GM11168 (cell line): ENCODE measurements around the gene BTBD19.
"Not testable (repeated sequence)": the region's sequence is repeated elsewhere in the genome, so short reads cannot be mapped to it uniquely, and the experiment has no call there.

Experiments
- in situ Hi-C: fragments of 300-500 bp; cut with MboI; formaldehyde crosslinking; loops from one replicate; pipeline ENCODE4 v1.12.0; 2022; ENCODE audit warnings: low sequenced_read_pairs; ENCODE audit not compliant: unreplicated experiment

Gene BTBD19, protein sequence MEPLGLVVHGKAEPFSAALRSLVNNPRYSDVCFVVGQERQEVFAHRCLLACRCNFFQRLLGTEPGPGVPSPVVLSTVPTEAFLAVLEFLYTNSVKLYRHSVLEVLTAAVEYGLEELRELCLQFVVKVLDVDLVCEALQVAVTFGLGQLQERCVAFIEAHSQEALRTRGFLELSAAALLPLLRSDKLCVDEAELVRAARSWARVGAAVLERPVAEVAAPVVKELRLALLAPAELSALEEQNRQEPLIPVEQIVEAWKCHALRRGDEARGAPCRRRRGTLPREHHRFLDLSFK

DNA sequence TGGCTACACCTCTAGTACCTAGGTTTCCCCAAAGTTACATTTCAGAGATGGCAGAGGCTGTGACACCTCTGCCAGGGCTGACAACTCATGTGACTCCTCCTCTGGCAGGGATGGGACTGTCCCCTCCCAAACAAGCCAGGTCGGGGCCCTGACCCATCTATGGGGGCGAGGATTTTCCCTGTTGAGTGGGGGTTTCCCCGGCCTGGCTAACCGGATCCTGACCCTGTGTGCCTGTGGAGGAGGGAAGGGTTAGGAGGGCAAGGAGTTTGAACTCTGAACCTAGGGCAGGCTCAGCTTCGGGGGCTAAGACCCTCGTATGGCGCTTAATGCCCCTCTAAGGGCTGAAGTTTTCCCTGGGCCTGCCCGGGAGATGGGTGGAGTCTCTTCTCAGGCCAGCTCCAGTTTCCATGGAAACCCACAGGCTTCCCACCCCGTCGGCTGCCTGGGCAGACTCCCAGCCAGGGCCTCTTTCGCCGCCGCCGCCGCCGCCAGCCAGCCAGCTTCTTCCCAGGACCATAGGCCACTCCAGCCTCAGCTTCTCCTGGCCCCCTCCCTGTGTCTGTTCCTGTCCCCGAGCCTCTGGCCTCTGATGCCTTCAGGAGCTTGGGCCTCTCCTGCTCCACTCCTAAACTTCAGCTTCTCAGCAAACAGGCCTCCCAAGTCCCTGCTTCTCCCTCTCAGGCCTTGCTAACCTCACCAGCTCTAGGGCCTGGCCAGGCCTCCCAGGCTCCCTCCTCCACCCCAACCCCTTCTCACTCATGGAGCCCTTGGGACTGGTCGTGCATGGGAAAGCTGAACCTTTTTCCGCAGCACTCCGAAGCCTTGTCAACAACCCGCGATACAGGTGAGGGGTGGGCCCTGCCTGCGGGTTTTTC lies at the start of gene BTBD19:
Gene BTBD19 (plus strand): TSS at position 461 of the 875 bp plus-strand sequence. CDS start 298 bp downstream, at position 759.
- in situ Hi-C loops = no loop called here

DNA sequence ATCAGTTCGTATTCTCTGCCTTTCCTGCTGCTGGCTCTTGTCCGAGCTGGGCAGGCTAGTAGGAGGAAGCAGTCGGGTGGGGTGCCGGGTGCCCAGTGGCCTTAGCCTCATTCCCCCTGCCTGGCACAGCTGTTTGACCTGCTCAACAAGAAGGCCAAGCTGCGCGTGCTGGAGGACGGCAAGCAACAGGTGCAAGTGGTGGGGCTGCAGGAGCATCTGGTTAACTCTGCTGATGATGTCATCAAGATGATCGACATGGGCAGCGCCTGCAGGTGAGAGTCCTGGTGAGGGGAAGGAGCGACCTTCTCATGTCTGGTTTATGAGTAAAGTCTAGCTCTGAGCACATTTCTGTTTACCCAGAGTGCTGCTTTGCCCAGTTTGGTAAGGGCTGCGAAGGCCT lies 49.2 kb upstream of the BTBD19 start:
- in situ Hi-C loops = no loop called here

DNA sequence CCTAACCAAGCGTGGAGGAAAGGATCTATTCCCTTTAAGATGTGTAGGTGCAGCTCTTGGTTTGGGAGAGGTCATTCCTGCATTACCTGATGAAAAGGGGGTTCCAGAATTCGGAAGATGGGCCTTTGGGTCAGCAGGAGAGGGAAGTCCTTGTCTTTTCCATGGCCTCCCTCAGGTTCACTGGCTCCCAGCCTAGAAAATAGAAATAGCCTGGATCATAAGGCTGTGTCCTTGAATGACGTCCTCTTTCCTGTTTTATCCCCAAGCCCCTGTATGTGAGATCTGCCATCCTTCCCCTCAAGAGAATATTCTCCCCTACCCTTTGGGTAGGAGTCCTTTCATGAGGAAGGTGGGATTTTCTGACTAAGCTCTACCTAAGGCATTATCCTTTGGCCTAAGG lies 47.4 kb upstream of the BTBD19 start:
- in situ Hi-C loops = no loop called here

DNA sequence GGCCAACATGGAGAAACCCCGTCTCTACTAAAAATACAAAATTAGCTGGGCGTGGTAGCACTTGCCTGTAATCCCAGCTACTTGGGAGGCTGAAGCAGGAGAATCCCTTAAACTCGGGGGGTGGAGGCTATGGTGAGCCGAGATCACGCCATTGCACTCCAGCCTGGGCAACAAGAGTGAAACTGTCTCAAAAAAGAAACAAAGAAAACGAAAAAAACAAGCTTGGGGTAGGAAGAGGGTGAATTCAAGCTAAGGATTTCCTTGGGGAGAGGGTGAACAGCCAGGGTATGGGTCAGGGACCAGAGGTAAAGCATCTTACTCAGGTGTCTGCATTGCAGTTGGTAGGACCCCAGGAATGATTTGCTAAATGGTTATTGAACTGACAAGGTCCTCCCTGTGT lies 41.9 kb upstream of the BTBD19 start:
- in situ Hi-C loops = not testable (repeated sequence)

DNA sequence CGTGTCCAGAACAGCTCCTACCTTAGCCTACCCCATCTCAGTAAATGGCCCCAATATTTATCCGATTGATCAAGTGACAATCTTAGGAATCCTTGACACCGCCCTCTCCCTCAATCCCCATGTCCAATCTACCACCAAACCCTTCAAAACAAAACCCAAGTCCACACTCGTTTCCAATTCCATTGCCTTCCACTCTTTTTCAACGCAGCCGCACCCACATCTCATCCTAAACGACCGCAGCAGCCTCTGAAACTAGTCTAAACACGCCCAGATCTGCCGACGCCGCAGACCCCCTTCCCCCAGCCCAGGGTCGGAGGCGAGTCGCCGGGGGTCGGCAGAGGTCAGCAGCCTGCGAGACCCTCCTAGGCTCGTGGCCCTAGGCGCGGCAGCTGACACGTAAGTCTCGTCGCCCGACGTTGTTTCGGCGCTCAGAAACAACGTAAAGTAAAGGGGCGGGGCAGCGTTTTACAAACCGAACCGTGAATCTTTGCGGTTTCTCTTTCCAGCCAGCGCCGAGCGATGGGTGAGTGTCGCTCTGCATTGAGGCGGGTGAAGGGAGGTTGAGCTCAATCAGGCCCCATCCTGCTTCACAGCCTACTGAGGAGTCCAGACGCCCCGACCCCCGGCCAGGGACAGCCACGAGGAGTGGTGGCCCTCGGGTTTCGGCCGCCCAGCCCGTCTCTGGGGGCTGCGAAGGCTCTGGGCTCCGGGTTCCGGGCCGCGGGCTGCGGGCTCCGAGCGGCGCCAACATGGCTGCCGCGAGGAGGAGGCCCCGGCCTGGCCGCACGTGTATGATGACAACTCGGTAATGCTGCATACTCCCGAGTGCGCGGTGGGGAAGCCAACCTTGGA lies 33.0 kb upstream of the BTBD19 start, which contains the start of gene RPS8:
Gene RPS8 (plus strand): TSS at position 463 of the 852 bp plus-strand sequence. CDS start 57 bp downstream, at position 520.
- in situ Hi-C loops = no loop called here

DNA sequence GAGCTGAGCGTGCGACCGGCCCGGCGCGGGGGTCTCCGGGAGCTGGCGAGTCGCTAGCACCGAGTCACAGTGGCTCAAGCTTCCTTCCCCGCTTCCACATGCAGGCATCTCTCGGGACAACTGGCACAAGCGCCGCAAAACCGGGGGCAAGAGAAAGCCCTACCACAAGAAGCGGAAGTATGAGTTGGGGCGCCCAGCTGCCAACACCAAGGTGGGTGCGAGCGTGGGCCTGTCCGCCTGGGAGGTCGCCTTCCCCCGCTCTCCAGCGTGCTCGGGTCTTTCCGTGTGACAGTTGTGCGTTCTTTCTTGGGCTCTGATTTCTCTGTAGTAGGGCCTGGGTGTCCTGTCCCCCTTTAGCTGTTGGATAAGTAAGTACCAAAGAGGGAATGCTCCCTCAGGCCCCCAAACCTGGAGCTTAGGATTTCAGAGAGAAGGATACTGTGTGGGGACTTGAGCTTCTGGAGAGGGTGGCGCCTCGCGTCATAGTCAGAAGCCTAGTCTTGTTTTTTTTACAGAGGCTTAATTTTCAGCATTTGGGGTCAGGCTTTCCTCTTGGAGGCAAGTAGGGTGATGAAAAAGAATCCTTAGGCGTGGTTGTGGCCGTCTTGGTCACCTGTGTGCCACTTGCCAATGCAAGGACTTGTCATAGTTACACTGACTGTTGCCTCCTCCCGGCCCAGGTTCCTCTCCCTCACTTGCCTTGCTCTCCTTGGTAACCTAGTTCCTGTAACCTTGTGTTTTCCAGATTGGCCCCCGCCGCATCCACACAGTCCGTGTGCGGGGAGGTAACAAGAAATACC lies 32.2 kb upstream of the BTBD19 start:
- in situ Hi-C loops = no loop called here

DNA sequence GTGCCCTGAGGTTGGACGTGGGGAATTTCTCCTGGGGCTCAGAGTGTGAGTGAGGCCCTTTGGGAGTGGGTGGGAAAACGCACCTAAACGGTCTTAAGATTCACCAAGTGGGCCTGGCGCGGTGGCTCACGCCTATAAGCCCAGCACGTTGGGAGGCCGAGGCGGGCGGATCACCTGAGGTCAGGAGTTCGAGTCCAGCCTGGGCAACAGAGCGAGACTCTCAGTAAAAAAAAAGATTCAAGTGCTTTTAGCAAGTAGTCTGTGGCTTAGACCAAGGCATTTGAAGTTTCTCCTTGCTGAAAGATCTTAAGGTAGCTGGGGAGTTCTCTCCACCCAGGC lies 31.6 kb upstream of the BTBD19 start:
- in situ Hi-C loops = no loop called here

DNA sequence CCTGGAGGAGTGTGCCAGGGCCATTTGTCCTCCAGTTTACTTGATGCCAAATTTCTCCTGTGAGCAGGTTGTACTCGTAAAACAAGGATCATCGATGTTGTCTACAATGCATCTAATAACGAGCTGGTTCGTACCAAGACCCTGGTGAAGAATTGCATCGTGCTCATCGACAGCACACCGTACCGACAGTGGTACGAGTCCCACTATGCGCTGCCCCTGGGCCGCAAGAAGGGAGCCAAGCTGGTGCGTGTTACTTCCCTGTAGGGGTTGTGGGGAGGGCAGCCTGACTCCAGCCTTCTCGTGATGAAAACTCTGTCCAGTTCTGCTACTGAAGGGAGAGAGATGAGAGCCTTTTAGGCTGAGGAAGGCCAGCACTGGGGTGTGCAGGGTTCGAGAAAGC lies 30.8 kb upstream of the BTBD19 start:
- in situ Hi-C loops = no loop called here

DNA sequence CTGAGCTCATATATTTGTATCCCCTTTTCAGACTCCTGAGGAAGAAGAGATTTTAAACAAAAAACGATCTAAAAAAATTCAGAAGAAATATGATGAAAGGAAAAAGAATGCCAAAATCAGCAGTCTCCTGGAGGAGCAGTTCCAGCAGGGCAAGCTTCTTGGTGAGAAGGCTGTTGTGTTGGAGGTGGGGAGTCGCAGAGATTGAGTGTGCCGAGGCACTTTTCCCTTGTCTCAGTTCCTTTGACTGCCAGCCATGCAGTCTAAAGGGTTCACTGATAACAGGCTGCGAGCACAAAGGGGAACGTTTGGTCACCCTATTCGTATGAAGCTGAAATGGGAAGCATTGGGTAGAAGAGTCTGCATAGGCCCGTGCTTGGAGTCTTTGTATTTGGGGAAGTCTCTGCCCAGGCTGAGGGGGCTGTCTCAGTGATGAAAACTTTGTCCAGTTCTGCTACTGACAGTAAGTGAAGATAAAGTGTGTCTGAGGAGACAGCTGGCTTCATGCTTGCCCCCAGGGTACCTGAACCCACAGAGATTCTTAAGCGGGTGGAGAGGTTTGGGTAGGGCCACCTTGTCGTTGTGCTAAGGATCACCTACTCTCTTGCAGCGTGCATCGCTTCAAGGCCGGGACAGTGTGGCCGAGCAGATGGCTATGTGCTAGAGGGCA lies 30.2 kb upstream of the BTBD19 start:
- in situ Hi-C loops = no loop called here

DNA sequence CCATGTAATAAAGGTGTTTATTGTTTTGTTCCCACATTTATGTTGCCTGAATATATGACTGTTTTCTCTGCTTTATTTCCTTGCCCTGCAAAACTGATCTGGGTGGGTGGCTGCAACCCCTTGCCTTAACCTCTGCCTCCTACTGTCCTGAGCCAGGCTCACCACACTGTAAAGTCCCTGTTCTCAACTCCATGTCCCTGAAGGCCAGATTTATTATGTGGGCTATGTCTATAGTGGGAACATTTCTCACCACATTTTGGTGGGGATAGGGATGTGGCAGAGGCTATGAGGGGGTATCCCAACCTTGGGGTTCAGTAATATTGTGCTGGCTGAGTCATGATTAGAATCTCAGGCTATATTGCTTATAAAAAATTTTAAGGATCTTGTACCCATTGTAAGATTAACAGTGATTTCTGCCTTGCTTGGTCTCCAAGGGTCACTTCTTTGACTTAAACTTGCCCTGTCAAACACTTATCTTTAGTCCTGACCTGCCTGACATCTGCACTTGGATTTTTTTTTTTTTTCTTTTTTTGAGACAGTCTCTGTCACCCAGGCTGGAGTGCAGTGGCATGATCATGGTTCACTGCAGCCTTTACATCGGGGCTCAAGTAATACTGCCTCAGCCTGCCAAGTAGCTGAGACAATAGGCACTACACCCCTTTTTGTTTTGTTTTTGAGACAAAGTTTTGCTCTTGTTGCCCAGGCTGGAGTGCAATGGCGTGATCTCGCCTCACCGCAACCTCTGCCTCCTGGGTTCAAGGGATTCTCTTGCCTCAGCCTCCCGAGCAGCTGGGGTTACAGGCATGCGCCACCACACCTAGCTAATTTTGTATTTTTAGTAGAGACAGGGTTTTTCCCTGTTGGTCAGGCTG lies 29.4 kb upstream of the BTBD19 start:
- in situ Hi-C loops = no loop called here

DNA sequence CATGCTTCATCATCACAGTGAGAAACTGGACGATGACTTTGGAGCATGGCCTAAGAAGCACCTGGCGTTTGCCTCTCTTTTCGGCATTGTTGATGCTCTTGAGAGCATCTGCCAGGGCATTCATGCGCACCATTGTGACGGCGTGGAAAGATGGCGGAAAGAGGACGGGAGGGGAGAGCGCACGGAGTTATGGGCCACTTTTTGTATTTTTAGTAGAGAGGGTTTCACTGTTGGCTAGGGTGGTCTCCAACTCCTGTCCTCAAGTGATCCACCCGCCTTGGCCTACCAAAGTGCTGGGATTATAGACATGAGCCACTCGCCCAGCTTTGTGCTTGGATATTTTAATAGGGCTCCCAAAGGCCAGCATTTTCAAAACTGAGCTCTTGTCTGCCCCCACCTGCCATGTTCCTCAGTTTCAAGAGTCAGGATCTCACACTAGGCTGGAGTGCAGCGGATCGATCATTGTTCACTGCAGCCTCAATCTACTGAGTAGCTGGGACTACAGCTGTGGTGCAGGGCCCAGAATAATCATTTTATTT lies 27.7 kb upstream of the BTBD19 start:
- in situ Hi-C loops = no loop called here

DNA sequence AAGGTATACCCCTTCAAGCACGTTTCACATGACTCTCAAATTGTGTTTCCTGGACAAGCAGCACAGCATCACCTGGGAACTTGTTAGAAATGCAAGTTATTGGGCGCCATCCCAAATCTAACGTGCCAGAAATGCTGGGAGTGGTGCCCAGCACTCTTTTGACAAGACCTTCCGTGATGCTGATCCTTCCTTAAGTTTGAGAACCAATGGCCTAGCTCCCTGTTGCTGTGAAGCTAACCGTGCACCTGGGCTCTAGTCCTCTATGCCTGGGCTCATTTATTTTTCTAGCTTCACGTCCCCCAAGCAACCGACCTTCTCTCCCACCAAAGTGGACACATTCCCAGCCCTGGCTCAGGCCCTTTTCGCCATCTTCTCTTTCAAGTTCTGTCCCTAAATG lies 24.6 kb upstream of the BTBD19 start:
- in situ Hi-C loops = no loop called here

DNA sequence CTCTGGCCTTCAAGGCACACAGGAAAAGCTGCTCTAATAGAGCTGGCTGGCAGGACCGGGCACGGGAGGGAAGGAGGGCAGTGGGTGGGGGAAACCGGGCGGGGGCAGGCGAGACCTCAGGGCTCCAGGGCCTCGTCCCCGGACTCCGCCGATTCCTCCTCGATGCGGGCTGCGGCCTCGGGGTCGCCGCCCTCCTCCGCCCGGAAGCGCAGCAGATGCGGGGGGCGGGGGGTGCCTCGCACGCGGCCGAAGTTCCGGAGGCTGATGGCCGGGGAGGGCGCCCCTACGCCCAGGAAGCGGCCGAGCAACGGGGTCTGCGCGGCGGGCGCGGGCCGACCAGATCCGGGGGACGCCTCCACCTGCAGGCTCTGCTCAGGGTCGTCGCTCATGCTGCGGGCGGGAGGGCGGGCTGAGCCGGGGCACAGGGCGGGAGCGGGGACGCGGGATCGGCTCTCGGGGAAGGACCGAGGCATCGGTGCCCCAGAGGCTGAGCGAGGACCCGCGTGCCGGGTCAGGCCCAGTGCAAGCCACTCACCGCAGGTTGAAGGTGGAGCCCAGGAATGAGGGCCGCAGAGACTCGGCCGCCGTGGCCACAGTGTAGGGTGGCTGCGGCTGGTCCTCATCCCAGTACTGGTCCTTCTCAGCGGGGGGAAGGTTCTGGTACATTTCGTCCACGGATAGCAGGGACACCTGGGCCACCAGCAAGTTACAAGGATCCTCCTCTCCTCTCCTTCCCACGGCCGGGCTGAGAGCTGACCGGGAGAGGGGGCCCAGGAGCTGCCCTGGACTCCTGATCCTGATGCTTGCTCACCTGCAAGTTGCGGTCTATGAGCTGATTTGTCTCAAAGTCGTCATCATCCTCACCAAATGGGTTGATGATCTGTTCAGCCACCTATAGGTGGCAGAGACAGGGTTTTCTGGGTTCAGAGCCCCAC lies 24.0 kb upstream of the BTBD19 start:
- in situ Hi-C loops = no loop called here

DNA sequence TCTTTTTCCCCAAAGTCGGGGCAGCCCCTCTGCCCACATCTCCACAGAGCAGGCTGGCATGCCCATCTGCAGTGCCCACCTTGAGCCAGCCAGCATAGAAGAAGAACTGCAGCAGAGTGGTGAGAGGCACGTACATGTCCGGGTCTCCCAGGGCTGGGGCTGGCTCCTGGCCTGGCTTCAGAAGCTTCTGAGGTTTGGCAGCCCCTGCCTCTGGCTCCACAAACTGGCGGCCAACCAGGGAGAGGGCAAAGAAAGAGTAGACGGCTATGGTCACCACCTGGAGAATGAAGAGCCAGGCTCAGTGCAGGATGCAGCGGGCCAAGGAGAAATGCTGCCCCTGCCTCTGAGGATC lies 23.3 kb upstream of the BTBD19 start:
- in situ Hi-C loops = no loop called here

DNA sequence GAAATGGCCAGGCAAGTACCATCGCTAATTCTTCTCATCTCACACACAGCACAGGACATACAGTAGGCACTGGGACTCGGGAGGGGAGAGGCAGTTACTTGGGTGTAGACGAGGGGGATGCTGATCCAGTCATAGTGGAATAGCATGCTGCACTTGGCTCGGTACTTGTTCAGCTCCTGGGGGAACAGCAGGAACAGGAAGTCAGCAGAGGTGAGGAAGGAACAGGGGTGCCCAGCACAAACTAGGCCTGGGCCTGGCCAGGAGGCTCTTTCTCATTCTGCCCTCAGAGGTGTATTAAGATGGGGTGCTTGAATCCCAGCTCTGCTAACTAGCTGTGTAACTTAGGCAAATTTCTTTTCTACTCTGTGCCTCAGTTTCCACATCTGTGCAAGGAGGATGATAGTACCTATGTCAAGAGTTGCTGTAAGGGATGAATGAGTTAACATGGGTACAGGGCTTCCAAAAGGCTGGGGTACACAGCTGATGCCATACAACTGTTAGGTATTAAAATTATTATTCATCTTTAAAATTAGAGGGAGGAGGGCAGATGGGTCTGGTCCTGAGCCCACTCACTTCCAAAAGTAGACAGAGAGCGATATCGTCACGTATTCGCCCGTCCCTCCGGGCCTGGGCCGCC lies 22.7 kb upstream of the BTBD19 start:
- in situ Hi-C loops = no loop called here

DNA sequence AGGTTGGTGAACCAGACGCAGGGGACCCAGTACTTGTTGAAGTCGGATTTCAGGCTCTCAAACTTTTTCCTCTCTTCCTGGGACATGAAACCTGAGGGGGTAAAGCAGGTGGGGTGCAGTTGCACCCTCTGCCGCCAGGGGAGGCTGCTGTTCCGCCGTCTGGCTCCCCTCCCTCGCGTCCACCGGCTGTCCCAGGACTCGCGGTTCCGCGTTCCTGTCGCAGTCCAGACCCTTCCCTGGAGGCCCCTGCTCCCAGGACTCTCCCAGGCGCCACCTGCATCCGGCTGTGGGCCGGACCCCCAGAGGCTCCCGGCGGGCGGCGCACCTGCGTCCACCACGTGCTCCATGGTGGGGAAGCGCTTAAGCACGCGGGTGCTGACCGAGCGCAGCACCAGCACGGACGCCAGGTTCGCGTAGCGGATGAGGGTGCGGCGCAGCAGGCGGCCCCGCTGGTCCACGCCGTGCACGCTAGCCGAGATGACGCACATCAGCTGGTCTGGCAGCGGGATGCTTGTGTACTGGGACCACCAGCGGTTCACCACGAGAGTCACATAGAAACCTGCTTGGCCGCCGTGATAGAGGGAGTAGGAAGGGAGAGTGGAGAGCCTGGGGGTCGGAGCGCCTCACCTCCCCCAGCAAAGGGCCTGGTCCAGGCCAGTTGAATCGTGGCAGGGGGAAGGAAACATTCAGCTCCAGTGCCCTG lies 22.0 kb upstream of the BTBD19 start:
- in situ Hi-C loops = no loop called here
